DMS 273 treated with DMSO at 0.1 percent for 48 hours (cell line): Measurements from ENCODE around the gene AFDN.

Experiments used
- DNase-seq: peaks from one replicate; lab custom pipeline; 2025; lab: John Stamatoyannopoulos, UW

AFDN gene

DNA sequence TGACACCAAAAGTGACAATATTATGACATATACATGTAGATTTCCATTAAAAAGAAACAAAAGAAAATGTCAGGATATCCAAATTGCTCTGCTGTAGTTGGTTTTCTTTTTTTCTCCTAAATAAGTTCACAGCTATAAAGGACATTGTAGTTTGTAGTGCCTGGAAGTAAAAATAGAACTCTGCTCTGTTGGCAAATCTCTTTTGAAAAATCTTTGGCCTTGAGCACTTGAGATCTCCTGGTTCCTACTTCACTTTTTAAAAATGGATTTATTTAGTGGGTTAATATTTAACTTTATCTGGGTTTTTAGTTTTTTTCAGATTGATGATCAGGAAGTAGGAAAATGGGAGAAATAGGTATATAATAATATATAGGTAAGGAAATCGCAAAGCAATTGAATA is 52.9 kb downstream of the AFDN start:
- no peak for DNase-seq

DNA sequence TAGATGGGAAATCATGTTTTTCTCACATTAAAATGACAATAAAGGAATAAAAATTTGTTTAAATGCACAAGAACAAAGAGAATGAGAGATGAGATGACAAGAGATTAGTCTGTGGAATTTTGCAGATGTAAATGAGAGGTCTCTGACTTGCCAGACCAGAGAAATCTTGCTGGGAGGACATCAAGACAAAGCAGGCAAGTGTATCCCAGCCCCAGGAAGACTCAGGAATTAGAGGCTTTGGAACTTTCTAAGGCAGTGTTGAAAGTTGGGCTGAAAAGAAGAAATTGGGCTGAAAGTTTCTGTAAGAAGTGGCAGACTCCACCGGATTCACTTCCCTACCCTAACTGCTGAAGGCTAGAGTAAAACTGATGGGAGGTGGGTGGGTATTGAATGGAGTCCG is 54.6 kb downstream of the AFDN start:
- DNase-seq: no peak

DNA sequence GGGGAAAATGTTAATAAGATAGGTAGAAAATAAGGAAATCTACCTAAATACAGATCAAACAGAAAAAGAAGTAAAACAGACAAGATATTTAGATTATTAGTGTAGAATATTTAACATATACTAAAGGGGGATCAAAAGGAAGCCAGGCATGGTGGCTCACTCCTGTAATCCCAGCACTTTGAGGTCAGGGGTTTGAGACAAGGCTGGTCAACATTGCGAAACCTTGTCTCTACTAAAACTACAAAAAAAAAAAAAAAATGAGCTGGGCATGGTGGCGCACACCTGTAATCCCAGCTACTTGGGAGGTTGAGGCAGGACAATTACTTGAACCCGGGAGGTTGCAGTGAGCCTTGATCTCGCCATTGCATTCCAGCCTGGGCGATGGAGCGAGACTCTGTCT is 55.5 kb downstream of the AFDN start:
- no peak for DNase-seq

DNA sequence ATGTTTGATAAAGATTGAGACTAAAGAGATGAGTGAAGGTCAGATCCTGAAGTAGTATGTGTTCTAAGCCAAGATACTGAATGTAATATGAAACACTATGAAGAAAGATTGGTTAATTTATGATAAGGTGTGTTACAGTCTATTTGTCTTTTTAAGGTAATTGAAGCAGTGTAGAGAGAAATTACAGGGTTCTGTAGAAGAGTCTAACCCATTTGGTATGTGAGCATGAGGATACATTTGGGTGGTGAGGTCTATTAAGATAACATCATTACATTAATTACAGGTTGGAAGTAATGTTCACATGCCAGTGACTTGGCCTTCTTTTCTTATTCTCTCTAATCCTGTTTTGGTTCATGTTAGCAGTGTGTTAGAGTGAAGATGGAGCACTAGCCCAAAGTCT is 61.4 kb downstream of the AFDN start:
- no peak for DNase-seq

DNA sequence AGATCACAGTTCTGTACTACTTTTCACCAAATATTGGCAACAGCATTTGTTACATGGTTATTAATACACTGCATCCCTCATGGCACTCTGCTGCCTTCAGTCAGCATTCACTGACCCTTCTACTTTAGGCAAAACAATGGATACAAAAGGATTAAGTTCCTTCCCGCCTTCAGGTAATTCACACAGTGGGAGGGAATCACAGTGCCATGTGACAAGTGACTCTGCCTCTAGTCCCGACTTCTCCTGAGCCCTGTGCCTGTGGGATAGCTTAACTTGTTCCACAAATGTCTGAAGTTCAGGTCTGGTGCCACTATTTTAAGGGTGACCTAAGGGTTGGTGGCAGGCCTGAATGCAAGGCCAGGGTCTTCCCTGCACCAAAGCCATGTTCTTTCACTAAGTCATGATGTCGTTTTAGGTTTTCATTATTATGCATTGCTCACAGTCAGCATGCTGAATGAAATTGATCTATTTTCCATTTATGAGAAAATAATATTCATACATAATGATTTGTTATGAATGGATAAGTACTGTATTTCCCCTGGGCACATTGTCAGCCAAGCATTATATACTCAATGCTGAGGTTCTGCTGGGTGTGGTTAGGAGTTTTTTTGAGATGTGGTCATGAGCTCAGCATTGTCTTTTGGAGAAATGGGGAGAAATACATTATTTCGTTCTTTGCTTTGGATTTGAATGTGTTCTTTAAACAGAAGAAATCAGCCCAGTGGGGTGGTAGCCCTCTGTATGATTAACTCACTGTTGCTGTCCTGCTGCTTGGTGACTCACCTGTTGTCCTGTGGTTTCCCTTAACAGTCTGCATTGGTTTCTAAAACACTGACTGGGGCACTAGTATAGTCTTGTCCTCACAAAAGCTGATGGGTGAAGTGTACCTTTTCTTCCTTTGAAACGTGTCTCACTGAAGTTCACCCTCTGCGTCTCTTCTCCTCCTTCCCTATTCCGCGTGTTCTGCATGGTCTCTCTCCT is 66.4 kb downstream of the AFDN start:
- DNase-seq: no peak

DNA sequence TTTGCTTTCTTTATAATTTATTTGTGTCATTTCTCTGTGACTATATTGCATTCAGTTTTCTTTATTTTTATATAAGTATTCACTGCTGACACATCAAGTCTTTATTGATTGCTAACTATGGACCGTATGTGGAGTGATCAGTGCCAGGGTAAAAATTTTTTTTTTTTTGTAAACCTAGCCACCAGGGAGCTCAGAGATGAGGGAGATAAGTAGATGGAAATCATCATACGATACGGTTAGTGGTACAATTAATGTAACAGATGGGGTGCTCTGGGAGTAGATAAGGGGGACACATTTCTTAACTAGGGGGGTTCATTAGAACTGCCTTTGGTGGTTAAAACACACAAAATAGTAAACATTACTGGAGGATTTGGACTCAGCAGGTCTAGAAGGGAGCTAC is 68.3 kb downstream of the AFDN start:
- no peak for DNase-seq

DNA sequence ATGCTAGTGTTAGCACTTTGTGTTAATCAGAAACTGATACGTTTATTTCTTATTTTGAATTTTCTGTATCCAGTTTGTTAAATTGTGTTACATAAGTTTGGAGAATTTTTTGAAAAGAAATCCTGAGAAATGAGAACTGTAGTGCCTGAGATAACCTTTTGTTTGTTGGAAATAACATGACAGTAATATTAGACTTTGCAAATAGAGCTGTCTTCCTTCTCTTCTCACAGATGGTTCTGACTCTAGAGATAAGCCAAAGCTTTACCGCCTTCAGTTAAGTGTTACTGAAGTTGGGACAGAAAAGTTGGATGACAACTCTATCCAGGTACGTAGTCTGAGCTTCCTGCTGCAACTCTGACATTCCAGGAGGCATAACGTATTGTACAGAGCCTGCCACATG is 69.9 kb downstream of the AFDN start:
- DNase-seq: no peak

DNA sequence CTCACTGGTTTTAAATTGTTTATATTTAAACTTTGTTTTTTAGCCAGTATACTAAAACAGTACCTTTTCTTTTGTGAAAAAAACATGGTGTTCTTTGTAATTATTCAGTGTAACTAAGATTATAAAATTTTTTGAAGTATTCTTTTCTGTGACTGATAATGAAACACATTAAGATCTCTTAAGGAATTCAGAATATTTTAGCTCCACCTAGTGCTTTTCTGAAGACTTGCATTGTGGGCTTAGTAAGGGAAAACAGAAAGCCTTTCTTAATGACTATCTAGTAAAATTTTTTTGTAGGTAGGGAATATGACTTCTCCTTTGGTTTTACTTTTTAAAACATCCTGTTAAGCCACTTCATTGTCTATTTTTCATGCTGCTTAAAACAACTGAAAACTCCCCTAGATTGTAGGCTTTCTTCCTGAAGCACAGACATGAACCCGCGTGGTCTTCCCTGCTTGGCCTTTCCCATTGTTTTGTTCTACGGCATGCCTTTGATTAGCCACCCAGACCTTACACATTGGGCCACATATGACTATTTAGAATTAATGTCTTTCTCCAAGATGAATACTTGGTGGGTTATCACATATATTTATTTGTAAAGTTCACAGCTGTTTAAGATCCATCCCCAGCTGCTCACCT is 72.1 kb downstream of the AFDN start:
- peak; percentile 27 for DNase-seq

DNA sequence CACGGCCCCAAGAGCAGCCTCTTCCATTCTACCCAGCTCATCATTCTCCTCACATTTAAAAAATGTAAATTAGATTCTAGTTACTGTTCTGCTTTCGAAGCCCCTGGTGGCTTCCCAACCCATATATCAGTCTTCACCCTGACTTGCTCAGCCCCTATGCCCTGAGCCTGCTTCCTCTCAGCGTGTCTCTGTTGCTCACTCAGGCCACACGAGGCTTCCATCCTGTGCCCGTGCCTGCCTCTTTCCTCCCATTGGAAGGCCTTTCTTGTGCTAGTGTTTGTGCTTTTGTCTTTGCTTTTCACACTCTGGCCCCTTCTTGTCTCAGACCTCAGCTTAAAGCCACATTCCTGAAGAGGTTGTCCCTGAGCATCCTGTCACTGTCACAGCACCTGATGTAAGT is 78.1 kb downstream of the AFDN start:
- no peak for DNase-seq

DNA sequence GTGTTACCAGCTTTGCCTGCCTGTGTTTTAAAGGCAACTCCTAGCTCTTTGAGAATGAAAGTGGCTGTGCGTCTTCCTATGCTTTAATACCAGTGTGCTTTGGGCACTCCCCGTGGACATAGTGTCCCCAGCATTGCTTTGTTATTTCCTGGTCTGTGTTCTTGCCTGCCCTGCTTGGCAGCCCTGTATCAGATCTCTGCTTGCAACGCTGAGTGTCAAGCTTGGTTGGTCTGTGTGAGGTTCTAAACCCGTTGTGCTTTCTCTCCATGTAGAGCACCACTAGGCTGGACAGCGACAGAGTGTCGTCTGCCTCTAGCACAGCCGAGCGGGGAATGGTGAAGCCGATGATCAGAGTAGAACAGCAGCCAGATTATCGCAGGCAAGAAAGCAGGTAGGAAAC is 80.2 kb downstream of the AFDN start:
- DNase-seq: no peak

DNA sequence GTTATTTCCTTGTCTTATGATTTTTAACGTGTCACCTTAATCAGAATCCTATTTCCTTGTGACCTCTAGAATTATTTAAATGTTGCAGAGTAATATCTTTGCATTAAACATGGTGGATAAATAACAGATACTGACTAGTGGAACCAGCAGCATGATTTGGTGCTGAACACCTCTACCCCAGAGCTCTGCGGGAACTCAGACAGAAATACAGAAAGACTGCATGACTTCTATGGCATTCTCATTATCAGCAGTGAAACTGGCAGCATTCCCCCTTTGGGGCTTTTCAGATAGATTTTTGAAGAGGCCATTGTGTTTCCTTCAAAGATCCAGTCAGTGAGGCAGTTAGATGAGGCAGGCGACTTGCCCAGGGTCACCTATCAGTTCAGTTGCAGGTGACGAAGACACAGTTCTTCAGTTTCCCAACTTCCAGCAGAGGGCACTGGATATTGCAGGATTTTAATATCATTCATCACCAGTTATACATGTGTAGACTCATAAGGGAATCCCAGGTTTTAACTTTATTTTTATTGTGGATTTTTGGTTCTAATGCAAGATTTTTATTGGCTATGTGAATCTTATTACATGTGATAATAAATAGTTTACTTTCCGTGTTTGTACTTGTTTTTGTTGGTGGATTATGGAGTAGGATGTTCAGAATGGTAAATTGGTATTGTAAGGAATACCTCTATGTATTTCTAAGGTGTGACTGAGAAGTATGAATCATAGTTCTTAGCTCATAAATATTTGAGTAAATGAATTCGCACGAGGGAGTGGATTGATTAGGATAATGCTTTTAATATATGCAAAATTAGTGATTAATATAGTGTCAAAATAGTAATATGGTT is 81.3 kb downstream of the AFDN start:
- peak; percentile 20 for DNase-seq

DNA sequence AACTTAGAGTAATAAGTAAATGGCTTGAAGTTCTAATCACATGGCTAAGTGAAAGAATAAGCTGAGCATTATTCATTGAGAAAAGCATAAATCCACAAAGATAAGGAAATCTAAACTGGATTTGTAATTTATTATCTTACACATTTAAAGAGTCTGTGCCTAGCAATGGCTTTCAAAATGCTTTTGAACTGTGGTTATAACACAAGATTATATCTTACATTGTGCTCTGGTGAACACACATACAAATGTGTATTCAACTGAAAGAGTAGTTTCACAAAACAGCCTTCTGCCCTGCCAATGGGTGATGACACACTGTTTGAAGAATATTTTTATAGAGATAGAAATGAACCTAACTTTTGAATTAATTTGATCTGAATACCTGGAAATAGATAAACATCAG is 83.3 kb downstream of the AFDN start:
- DNase-seq: no peak

DNA sequence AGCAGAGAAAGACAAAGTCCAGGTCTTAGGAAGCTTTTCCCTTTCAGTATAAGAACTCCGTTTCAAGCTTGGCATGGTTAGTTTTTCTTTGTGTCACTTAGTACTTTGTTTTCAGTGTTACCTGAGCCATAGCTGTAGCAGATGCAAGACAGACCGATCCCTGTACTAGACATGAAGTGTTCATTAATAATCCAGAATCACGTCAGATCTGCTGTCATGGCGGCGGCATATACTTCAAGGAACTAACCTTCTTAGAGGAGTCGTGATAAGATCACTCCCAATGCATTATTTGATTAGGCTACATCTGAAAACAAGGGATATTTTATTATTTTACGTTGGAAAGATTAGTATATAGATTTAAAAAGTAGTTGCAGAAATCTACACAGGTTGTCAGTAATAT is 83.9 kb downstream of the AFDN start:
- no peak for DNase-seq

DNA sequence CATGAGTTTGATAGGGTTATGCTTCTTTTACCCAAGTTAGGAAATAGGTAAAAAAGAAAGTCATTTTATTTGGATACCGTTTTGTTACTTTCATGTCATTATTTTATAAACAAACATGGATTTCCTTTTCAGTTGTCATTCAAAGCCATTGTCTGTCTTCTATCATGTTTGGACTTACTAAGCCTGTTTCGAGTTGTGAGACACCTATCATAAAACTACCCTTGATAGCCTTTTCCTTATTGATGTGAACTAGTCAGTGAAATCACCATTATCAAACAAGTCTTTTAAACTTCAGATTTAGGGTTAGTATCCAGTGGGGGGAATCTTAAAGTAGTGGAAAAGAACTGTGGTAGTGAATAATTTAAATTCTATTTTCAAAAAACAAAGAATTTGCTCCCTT is 85.8 kb downstream of the AFDN start:
- no peak for DNase-seq

DNA sequence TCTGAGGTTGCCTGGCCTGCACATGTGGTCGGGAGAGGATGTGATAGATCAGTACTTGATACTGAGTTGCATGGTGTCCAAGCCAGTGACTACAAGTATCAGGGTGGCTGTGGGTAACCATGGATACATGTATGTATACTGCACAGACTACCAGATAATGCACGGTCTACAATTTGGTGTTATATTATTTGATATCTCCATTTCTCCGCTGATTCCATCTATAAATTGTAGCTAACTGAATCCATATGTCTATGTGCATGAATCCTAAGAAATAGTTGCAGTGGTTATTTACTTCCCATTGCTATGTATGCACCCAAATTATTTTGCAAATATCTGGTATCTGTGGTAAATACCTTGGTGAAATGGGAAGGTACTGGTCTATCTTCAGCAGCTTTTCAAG is 87.0 kb downstream of the AFDN start:
- no peak for DNase-seq

DNA sequence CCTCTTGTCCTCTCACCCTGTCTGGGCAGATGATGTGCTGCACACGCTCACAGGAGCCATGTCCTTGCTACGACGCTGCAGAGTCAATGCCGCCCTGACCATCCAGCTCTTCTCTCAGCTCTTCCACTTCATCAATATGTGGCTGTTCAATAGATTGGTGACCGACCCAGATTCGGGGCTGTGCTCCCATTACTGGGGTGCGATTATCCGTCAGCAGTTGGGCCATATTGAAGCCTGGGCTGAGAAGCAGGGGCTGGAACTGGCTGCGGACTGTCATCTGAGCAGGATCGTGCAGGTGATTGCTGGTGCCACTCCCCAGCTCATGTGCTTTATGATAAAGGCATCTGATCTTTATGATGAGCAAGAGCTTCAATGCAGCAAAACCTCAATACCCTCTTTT is 88.4 kb downstream of the AFDN start:
- DNase-seq: no peak

DNA sequence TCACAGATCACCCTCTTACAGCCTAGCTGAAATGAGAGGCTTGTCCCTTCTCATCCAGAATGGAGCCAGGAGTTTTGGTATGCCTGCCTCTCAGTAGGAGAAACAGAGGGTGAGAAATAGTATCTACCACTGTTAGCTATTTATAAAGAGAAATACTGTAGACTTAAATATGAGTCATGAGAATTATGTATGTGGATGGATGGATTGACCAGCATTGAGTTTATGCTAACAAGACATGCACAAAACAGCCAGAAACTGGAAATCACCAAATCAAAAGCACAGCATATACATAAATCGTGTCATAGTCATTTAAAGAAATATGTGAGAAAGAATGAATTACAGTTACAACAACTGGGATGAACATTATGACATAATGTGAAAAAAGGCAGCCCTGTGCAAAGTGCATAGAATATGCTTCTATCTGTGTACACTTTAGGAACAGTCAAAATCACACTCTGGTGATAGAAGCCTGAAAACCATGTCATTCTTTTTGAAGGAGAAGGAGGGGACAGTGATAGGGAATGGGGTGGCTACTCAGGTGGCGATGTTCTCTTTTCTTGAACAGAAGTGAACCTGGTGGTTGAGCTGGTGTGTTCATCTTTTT is 90.9 kb downstream of the AFDN start:
- no peak for DNase-seq

DNA sequence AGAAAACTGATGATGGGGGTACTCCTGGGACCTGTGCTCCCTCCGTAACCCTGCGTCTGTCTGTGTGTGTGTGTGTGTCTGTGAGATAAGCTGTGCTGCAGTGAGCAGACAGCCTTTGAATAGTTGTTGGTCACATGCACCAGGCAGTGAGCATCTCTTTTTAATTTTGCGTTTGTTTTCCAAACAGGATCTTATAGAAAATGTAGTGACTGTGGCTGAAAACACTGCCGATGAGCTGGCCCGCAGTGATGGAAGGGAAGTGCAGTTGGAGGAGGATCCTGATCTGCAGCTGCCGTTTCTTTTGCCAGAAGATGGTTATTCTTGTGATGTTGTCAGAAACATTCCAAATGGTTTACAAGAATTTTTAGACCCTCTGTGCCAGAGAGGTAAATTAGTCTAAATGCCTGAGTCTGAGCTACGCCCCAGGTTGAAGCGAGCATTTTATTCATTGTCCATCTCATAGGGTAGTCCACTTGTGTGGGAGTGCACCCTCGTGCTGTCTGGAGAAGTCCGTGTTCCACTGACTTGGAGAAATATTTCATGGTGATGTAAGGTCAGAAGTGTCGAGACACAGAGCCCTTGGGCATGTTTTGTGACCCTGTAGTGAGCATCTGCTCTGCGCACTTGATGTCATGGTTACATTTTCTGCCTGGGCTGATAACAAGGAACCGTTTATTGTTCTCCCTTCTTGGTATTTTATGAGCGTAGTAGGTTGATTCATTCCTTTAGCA is 92.0 kb downstream of the AFDN start:
- no peak for DNase-seq

DNA sequence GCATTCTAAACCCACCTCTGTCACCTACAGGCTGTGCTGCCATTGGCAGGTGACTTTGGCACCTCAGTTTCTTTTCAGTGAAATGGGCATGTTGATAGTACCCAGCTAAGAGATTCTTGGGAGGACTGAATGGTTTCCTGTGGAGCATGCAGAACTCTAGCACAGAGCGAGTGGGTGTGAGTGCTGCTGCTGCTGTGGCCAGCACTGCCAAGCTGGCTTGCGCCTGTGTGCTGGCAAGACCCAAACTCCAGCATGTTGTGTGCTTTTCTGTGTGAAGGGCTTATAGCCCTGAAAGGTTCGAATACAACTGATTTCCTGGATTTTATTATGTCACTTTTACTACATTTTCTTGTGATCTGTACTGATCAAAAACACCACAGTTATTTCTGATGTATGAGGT is 92.6 kb downstream of the AFDN start:
- no peak for DNase-seq

DNA sequence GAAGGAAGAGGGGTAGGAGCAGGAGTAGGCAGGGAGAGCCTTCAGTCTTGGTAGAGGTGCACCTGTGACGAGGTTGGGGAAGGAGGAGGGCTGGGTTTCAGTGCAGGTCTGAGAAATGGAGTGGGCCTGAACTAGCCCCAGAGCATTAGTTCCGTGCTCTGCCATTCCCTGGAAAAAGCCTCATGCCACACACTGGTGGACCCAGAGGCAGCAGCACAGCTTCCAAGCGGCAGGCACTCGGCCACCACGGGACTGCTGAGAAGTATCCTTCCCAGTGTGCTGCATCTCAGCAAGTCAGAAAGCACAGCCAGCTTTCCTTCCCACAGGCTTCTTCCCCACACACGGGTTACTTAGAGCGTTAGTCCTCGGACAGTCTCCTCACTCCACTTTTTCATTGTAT is 93.5 kb downstream of the AFDN start:
- DNase-seq: no peak

DNA sequence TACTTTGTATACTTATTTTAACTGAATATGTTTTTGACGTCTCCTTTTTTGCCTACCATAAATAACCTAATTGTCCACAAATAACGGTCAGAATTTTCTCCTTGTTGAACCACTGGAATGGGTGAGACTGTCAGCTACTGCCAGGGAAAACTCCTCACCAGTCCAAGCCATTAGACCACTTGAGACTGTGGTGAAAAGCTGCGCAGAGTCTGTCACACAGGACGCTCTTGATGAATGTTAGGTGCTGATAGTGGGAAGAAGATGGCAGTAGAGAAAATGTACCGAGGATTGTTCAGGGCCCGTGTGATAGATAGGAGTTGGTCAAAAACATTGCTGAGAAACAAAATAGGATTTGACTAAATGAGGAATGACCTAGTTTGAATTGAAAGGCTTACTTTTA is 95.1 kb downstream of the AFDN start:
- DNase-seq: no peak

DNA sequence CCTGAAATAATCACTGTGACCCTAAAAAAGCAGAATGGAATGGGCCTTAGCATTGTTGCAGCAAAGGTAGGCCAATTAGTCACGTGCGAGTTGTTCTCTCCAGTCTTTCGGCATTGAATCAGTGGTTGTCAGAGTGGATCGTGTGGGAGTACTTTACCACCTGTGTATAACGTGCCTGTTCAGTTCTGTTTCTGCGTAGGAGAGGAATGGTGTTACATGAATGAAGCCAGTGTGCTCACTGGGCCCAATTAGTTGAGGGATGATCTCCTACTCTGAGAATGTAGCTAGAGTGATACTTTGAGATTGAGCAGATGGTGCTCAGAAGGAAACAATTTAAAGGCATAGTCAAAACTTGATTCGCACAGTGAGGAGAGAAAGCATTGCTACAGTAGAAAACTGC is 98.3 kb downstream of the AFDN start:
- DNase-seq: no peak
